ENCODE measurements around the gene PDE3A. TPM values are rescaled to one million over a fixed set of nuclear protein-coding genes. Genes with fewer than 3 reads are reported as not detected.

Gene PDE3A
- total RNA-seq, 1 experiment from 2014 or later = 0.80 TPM

GRCh38 chr12:20555015-20555414 lies 186.7 kb downstream of the PDE3A start:
- POLR2A ChIA-PET (ENCODE audit: low non-redundant PET) = no interaction called here
- no peaks in the 10 kb centered on the region for H3K36me3 ChIP-seq (ENCODE audit: insufficient read depth, low read length, poor library complexity, severe bottlenecking)
- H3K27me3 ChIP-seq (replicated peaks; ENCODE audit: insufficient read depth, low read depth, low read length, poor library complexity) = peaks cover 23% of the 10 kb centered on the region
- CTCF ChIA-PET = no interaction called here
- BruUV-seq (replicated peaks) = no TSS peak
- H3K27ac ChIP-seq (ENCODE audit: low read depth, low read length, poor library complexity, severe bottlenecking) = no peak overlapping the region
- H3K4me1 ChIP-seq (ENCODE audit: insufficient read depth, low read length, poor library complexity, severe bottlenecking) = no peaks in the 10 kb centered on the region
- intact Hi-C loops (cut with micrococcal nuclease; ENCODE audit: unreplicated experiment) = no loop called here
- H3K9me3 ChIP-seq (ENCODE audit: low read depth, low read length, poor library complexity, severe bottlenecking) = no peaks in the 10 kb centered on the region
- DNase-seq (ENCODE audit: low spot score) = no peak
- H3K4me3 ChIP-seq (ENCODE audit: low read depth, low read length, poor library complexity, severe bottlenecking) = no peak overlapping the region
- TF ChIP-seq EZH2 (IDR thresholded peaks at IDR 0.05; ENCODE audit: borderline replicate concordance, low read depth, low read length, poor library complexity, severe bottlenecking) (no peak), CTCF (conservative IDR thresholded peaks at IDR 0.05; ENCODE audit: low read depth, low read length) (no peak)

GRCh38 chr12:20555771-20556170 lies 187.4 kb downstream of the PDE3A start:
- no peak for DNase-seq (ENCODE audit: low spot score)
- CTCF ChIA-PET = no interaction called here
- Histone ChIP-seq H3K4me3 (ENCODE audit: low read depth, low read length, poor library complexity, severe bottlenecking) (no peak overlapping the region), H3K27me3 (replicated peaks; ENCODE audit: insufficient read depth, low read depth, low read length, poor library complexity) (peaks cover 23% of the 10 kb centered on the region), H3K36me3 (ENCODE audit: insufficient read depth, low read length, poor library complexity, severe bottlenecking) (no peaks in the 10 kb centered on the region), H3K9me3 (ENCODE audit: low read depth, low read length, poor library complexity, severe bottlenecking) (no peaks in the 10 kb centered on the region), H3K4me1 (ENCODE audit: insufficient read depth, low read length, poor library complexity, severe bottlenecking) (no peaks in the 10 kb centered on the region), H3K27ac (ENCODE audit: low read depth, low read length, poor library complexity, severe bottlenecking) (no peak overlapping the region)
- POLR2A ChIA-PET (ENCODE audit: low non-redundant PET) = no interaction called here
- no peak for TF ChIP-seq CTCF (conservative IDR thresholded peaks at IDR 0.05; ENCODE audit: low read depth, low read length)
- no peak for TF ChIP-seq EZH2 (IDR thresholded peaks at IDR 0.05; ENCODE audit: borderline replicate concordance, low read depth, low read length, poor library complexity, severe bottlenecking)
- intact Hi-C loops (cut with micrococcal nuclease; ENCODE audit: unreplicated experiment) = no loop called here
- BruUV-seq (replicated peaks) = no TSS peak

GRCh38 chr12:20557096-20557495 lies 188.8 kb downstream of the PDE3A start:
- no peak for TF ChIP-seq CTCF (conservative IDR thresholded peaks at IDR 0.05; ENCODE audit: low read depth, low read length)
- no peak for TF ChIP-seq EZH2 (IDR thresholded peaks at IDR 0.05; ENCODE audit: borderline replicate concordance, low read depth, low read length, poor library complexity, severe bottlenecking)
- no peaks in the 10 kb centered on the region for H3K36me3 ChIP-seq (ENCODE audit: insufficient read depth, low read length, poor library complexity, severe bottlenecking)
- intact Hi-C loops (cut with micrococcal nuclease; ENCODE audit: unreplicated experiment) = no loop called here
- no peaks in the 10 kb centered on the region for H3K4me1 ChIP-seq (ENCODE audit: insufficient read depth, low read length, poor library complexity, severe bottlenecking)
- H3K4me3 ChIP-seq (ENCODE audit: low read depth, low read length, poor library complexity, severe bottlenecking) = no peak overlapping the region
- H3K27ac ChIP-seq (ENCODE audit: low read depth, low read length, poor library complexity, severe bottlenecking) = no peak overlapping the region
- no peaks in the 10 kb centered on the region for H3K9me3 ChIP-seq (ENCODE audit: low read depth, low read length, poor library complexity, severe bottlenecking)
- ChIA-PET POLR2A (ENCODE audit: low non-redundant PET) (no interaction called here), CTCF (no interaction called here)
- H3K27me3 ChIP-seq (replicated peaks; ENCODE audit: insufficient read depth, low read depth, low read length, poor library complexity) = peaks cover 23% of the 10 kb centered on the region
- no TSS peak for BruUV-seq (replicated peaks)
- DNase-seq (ENCODE audit: low spot score) = no peak
